ENCODE measurements around the gene HTATIP2. TPM values are rescaled to one million over a fixed set of nuclear protein-coding genes. Genes with fewer than 3 reads are reported as not detected.
A peak's percentile ranks its signal among the peaks of the same experiment; 100 is the strongest.

Gene HTATIP2
- total and polyA plus RNA-seq, 9 of the 15 experiments (the other 6 are each of a cell fraction or from before 2014, with no cell fraction given): 48.3 to 90.9 (median 64.4) TPM

GRCh38 chr11:20367313-20367948 is 3.9 kb downstream of the HTATIP2 start (continued):
- TF ChIP-seq DPF2 (IDR thresholded peaks at IDR 0.05) (peak; percentile 96), PCBP1 (IDR thresholded peaks at IDR 0.05; ENCODE audit: low read depth, low read length, poor library complexity, severe bottlenecking) (no peak), SNRNP70 (optimal IDR thresholded peaks at IDR 0.05; ENCODE audit: low read depth, low read length) (no peak), RCOR1 (IDR thresholded peaks at IDR 0.05; ENCODE audit: borderline replicate concordance in 1 of 2, low read depth in 2 of 2, low read length in 2 of 2) (no peak), HMG20A (CRISPR knock-in tag; conservative IDR thresholded peaks at IDR 0.05) (no peak), ZBTB2 (IDR thresholded peaks at IDR 0.05) (peak; percentile 44; the same call in 1 of the 2 replicates), TAL1 (IDR thresholded peaks at IDR 0.05) (no peak), MYC (IDR thresholded peaks at IDR 0.05; ENCODE audit: low read depth, low read length) (0 out of 2 replicates have a peak, but pooled peaks have one; percentile 21), MYC (CRISPR knock-in tag; IDR thresholded peaks at IDR 0.05; ENCODE audit: borderline replicate concordance, low read depth) (no peak), C11orf30 (IDR thresholded peaks at IDR 0.05; ENCODE audit: low read depth) (peak; percentile 88), MTA2 (IDR thresholded peaks at IDR 0.05; ENCODE audit: low read depth) (no peak), ILF3 (IDR thresholded peaks at IDR 0.05; ENCODE audit: borderline replicate concordance) (no peak), POLR2AphosphoS2 (IDR thresholded peaks at IDR 0.05; ENCODE audit: low read length) (no peak), ARID1B (IDR thresholded peaks at IDR 0.05) (peak; percentile 88), ZMIZ1 (IDR thresholded peaks at IDR 0.05; ENCODE audit: low read depth in 2 of 2, low read length in 2 of 2) (no peak), ZKSCAN3 (CRISPR knock-in tag; IDR thresholded peaks at IDR 0.05) (no peak), YY1 (IDR thresholded peaks at IDR 0.05; ENCODE audit: borderline replicate concordance in 1 of 3, control insufficient read depth in 1 of 3, extremely low read depth in 1 of 3, insufficient read depth in 3 of 3, insufficient read length in 1 of 3, insufficient replicate concordance in 2 of 3, low read depth in 1 of 3, low read length in 2 of 3) (no peak), RNF2 (IDR thresholded peaks at IDR 0.05) (no peak), SPI1 (IDR thresholded peaks at IDR 0.05; ENCODE audit: borderline replicate concordance, low read depth, low read length) (no peak), ATF6 (CRISPR knock-in tag; IDR thresholded peaks at IDR 0.05) (no peak), ZNF23 (CRISPR knock-in tag; IDR thresholded peaks at IDR 0.05) (no peak), GABPA (tag; conservative IDR thresholded peaks at IDR 0.05; ENCODE audit: low read depth) (no peak), HNRNPK (IDR thresholded peaks at IDR 0.05; ENCODE audit: low read depth, low read length, poor library complexity, severe bottlenecking) (no peak)

Data from K562 (cell line).